Right atrium auricular region (tissue), 2 donors: ENCODE measurements around the gene MOB3C. TPM values are rescaled to one million over a fixed set of nuclear protein-coding genes. Genes with fewer than 3 reads are reported as not detected.

ENCODE experiments used
- DNase-seq: peaks from one replicate; pipeline ENCODE4 v3.0.0-alpha.2; 2019; ENCODE audit warnings: low spot score
- H3K27ac ChIP-seq, 2 donors: fragments of 200-600 bp; sonication (generic); 1 replicate in 1 of 2; 2 replicates in 1 of 2; pipeline ENCODE4 v1.5.1; 2016 to 2019
- H3K27me3 ChIP-seq, 2 donors: fragments of 200-600 bp; sonication (generic); one replicate each; pipeline versions ENCODE4 v1.5.1 to v1.6.0; 2017 to 2019
- H3K36me3 ChIP-seq: fragments of 200-600 bp; sonication (generic); one replicate; pipeline ENCODE4 v1.5.1; 2016
- H3K4me1 ChIP-seq, 2 donors: fragments of 200-600 bp; sonication (generic); one replicate each; pipeline versions ENCODE4 v1.5.1 to v1.6.0; 2017 to 2019
- H3K4me3 ChIP-seq, 2 donors: fragments of 200-600 bp; sonication (generic); 1 replicate in 1 of 2; 2 replicates in 1 of 2; pipeline ENCODE4 v1.5.1; 2017 to 2019; ENCODE audit warnings: mild to moderate bottlenecking in 1 of 2, moderate library complexity in 1 of 2
- H3K9me3 ChIP-seq, 2 donors: fragments of 200-600 bp; sonication (generic); one replicate each; pipeline ENCODE4 v1.5.1; 2019
- total RNA-seq, 2 donors: library from RNA; depleted of rRNA; stranded (reverse); fragments of >200 nt; gene quantifications; one replicate each; pipeline ENCODE4 v1.1.0, GENCODE V29; 2016
- TF ChIP-seq, protein P1 (sequence below), 2 donors: fragments of 200-600 bp; sonication (generic); IDR thresholded peaks; one replicate each; pipeline ENCODE4 v1.5.1; 2019; ENCODE audit warnings: antibody characterized with exemption in 2 of 2

The MOB3C gene
- total RNA-seq, 2 donors from 2014 or later: 7.9 to 14.5 TPM

DNA sequence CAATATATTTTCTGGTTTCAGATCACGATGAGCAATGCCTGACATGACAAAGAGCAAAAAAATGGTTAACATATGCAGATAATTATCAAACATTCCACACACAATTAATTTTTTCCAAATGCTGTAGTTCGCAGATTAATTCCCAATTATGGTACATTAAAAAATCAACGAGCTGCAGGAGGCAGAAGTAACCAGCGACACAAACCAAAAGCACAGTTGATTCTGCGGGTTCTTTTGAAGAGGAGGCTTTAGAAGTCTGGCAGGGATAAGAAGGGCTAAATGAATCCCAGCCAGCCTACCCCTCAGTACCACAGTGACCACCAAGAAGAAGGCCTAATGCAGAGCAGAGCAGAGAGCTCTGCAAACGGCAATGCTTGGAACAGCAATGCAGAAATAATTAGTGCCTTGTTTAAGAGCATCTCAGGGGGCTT is 48.1 kb downstream of the MOB3C start:
- peaks cover 0 to 15% of the 10 kb centered on the region in 2 donors for H3K4me1 ChIP-seq
- peaks cover 33% of the 10 kb centered on the region for H3K36me3 ChIP-seq
- TF ChIP-seq, protein P1, sequence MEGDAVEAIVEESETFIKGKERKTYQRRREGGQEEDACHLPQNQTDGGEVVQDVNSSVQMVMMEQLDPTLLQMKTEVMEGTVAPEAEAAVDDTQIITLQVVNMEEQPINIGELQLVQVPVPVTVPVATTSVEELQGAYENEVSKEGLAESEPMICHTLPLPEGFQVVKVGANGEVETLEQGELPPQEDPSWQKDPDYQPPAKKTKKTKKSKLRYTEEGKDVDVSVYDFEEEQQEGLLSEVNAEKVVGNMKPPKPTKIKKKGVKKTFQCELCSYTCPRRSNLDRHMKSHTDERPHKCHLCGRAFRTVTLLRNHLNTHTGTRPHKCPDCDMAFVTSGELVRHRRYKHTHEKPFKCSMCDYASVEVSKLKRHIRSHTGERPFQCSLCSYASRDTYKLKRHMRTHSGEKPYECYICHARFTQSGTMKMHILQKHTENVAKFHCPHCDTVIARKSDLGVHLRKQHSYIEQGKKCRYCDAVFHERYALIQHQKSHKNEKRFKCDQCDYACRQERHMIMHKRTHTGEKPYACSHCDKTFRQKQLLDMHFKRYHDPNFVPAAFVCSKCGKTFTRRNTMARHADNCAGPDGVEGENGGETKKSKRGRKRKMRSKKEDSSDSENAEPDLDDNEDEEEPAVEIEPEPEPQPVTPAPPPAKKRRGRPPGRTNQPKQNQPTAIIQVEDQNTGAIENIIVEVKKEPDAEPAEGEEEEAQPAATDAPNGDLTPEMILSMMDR (IDR thresholded peaks at IDR 0.05): no peak
- no peak overlapping the region for H3K27ac ChIP-seq
- DNase-seq: no peak
- H3K4me3 ChIP-seq: no peak overlapping the region
- no peaks in the 10 kb centered on the region for H3K9me3 ChIP-seq
- no peaks in the 10 kb centered on the region for H3K27me3 ChIP-seq

DNA sequence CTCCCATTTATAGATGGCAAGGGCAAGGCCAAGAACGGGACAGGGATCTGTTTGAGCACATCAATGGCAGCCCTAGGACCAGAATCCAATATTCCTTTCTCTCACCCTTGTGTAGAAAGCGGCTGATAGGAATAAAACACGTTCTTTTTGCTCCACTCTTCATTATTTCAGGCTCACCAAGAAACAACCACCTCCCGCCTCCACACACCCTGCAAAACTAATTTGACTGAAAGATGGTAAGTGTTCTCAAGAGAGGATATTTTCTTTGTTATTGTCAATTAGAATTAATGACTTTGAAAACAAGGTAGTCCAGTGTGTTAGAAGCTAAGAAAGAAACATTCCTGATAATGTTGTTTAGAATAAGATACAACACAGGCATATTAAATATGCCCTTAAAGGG is 53.3 kb downstream of the MOB3C start:
- H3K4me3 ChIP-seq: no peak overlapping the region
- no peaks in the 10 kb centered on the region for H3K4me1 ChIP-seq
- H3K27me3 ChIP-seq: no peaks in the 10 kb centered on the region
- DNase-seq: no peak
- H3K36me3 ChIP-seq: peaks cover 71% of the 10 kb centered on the region
- H3K9me3 ChIP-seq: no peaks in the 10 kb centered on the region
- TF ChIP-seq, protein P1 (IDR thresholded peaks at IDR 0.05): no peak
- H3K27ac ChIP-seq: no peak overlapping the region

DNA sequence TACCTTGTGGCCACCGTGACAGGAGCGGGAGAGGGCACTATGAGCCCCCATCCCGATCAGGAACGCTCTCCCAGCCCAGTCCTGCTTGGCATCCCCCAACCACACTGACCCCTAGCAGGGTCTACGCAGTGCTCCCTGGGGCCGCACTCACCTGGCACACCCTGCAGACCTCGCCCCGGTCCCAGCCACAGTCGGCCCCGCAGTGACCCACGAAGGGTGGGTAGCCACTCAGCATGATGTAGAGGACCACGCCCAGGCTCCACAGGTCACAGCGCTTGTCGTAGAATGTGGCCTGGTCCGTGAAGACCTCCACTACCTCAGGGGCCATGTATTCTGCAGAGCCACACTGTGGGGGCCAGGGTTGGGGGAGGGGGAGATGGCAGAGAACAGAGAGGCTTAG is 54.1 kb downstream of the MOB3C start:
- Histone ChIP-seq H3K27ac (no peak overlapping the region), H3K4me1 (no peaks in the 10 kb centered on the region), H3K36me3 (peaks cover 69% of the 10 kb centered on the region), H3K27me3 (no peaks in the 10 kb centered on the region), H3K4me3 (no peak overlapping the region), H3K9me3 (no peaks in the 10 kb centered on the region)
- no peak for DNase-seq
- TF ChIP-seq, protein P1 (IDR thresholded peaks at IDR 0.05): no peak

DNA sequence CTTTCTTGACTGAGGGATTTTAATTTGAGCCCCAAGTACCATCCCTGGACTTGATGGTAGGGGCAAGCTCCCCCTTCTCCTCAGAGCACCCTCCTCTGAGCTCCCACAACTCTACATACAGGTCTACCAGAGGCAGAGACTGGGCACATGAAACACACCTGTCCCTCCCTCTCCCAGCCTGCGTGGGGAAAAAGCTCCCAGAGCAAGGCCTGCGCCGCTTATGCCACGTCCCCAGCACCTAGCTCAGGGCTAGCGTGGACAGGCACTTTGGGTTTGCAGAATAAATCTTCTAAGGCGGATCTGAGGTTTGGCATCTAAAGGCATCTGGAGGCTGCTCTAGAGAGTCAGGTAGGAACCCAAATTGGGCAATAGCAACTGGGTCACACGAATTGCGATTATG is 57.6 kb downstream of the MOB3C start:
- DNase-seq: no peak
- Histone ChIP-seq H3K4me3 (no peak overlapping the region), H3K4me1 (no peaks in the 10 kb centered on the region), H3K36me3 (peaks cover 52% of the 10 kb centered on the region), H3K27ac (no peak overlapping the region), H3K27me3 (no peaks in the 10 kb centered on the region), H3K9me3 (no peaks in the 10 kb centered on the region)
- TF ChIP-seq, protein P1 (IDR thresholded peaks at IDR 0.05): no peak

DNA sequence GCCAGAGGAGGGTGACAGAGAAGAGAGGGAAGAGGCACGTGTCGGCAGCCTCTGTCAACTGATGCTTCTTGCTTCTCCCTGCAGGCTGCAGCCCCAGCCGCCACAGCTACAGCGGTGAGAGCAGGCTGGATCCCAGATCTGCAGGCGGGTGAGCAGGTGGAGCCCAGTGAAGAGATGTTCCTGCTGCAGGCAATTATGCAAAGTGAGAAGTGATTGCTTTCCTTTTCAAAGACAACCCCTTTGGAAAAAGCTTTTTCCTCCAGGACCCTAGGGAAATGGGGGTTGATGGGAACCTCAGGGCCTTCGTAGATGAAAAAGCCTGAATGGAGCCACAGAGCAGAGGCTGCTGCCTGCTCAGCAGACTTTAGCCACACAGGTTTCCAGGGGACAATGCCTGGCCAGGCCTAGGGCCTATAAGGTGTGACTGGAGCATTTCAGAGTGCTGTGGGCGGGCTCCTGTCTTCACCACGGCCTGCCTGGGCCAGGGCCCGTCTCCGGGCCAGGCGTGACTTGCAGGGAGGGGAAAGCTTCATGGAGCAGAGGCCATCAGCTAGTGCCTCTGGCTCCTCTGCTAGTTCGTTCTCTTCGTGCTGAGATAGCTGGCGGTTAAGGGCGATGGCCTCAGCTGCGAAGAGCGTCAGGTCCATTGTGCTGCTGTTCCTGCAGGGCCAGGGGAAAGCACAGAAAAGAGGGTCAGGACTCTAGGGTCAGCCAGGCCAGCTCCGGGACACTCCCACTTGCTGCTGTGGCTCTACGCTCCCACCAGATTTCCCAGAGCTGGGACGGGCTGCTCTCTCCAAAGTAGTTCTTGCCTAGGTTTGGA is 58.3 kb downstream of the MOB3C start:
- Histone ChIP-seq H3K9me3 (no peaks in the 10 kb centered on the region), H3K27ac (no peak overlapping the region), H3K4me3 (no peak overlapping the region), H3K4me1 (no peaks in the 10 kb centered on the region), H3K27me3 (no peaks in the 10 kb centered on the region), H3K36me3 (peaks cover 51% of the 10 kb centered on the region)
- DNase-seq: no peak
- TF ChIP-seq, protein P1 (IDR thresholded peaks at IDR 0.05): no peak

Other genes starting within 250 kb of the MOB3C start
- 10 to 100 TPM in 1 of 2 donors, 1 to 10 TPM in 1; 6.3 to 10.5 TPM for gene FAAH, start 222.5 kb downstream of the MOB3C start, total RNA-seq
- not detected for gene DMBX1, start 127.0 kb downstream of the MOB3C start, total RNA-seq
- gene KNCN, start 65.2 kb downstream of the MOB3C start, total RNA-seq: not detected
- gene MKNK1, start 12.5 kb downstream of the MOB3C start, total RNA-seq: 10 to 100 TPM; 22.1 to 25.0 TPM
- gene ATPAF1, start 51.6 kb upstream of the MOB3C start, total RNA-seq: 100 to 1,000 TPM; 113 to 201 TPM
- gene TEX38, start 55.0 kb upstream of the MOB3C start, total RNA-seq: not detected
- 10 to 100 TPM; 72.9 to 73.5 TPM for gene EFCAB14, start 102.3 kb upstream of the MOB3C start, total RNA-seq
- 10 to 100 TPM; 20.0 to 47.8 TPM for gene CYP4B1, start 182.2 kb upstream of the MOB3C start, total RNA-seq